HG03354 (cell line): ENCODE results near the gene MACF1.
"Not testable (repeated sequence)": the region's sequence is repeated elsewhere in the genome, so short reads cannot be mapped to it uniquely, and the experiment has no call there.

Source experiments
- ATAC-seq: cut with Tn5 transposase; IDR thresholded peaks from one replicate; pipeline ENCODE4 v1.9.1; 2021; ENCODE audit warnings: mild to moderate bottlenecking; ENCODE audit not compliant: unreplicated experiment, poor library complexity, severe bottlenecking

Gene MACF1

DNA sequence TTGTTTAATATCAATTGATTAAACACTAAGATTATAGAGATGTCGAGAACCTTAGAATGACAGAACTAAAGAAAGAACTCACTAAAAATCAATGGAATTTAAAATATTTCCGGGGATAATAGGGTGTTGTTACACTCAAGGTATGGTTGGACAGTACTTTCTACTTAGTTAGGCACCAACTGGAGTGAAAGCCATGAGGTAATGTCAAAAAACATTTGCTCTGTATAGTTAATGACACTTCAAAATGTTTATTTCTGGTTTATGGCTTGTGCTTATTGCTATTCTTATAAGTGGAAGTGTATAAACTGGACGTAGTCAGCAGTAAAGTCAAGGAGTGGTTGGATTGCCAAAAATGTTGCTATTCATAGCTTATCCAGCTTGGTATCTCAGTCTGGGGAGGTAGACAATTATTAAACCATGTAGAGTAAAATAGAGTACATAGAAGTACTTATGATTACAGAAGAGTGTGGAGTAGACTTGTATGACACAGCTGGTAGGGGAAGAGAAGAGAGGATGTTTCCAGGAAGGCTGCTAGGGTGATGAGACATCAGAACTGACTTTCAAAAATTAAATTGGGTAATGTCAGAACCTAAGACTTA, 230.4 kb downstream of the MACF1 start:
- no peak for ATAC-seq

DNA sequence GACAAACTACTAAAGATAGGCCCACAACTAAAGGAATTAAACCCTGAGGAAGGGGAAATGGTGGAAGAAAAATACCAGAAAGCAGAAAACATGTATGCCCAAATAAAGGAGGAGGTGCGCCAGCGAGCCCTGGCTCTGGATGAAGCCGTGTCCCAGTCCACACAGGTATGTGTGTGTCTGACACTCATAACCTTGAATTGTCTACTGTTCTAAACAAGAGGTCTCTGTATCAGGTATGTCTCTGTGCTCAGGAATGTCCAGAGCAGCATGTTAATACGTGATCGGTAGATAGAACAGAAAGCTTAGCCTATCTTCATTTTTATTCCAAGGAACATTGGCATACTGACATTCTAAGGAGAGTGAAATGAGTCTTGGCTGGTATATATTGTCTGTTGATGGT, 231.1 kb downstream of the MACF1 start:
- ATAC-seq, result no peak

DNA sequence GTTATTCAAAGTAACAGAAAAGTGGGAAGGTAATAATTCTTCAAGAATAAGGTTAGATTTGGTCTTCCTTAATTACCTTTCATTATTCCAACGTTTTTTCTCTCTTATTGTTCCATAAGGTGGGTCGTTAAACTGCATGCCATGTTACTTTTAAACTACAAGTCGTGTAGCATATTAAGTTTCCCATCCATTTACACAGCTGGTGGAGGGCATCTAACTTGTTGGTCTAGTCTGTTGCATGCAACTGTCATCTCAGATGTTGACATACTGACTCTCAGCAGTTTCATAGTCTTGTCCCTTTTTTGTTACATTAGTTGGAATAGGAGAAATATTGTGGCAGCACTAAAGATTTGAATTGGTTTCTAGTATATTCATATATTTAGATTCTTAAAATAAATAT, 232.3 kb downstream of the MACF1 start:
- no peak for ATAC-seq

- no peak for ATAC-seq
Measured at GRCh38 chr1:39438042-39438441, 233.5 kb downstream of the MACF1 start.

DNA sequence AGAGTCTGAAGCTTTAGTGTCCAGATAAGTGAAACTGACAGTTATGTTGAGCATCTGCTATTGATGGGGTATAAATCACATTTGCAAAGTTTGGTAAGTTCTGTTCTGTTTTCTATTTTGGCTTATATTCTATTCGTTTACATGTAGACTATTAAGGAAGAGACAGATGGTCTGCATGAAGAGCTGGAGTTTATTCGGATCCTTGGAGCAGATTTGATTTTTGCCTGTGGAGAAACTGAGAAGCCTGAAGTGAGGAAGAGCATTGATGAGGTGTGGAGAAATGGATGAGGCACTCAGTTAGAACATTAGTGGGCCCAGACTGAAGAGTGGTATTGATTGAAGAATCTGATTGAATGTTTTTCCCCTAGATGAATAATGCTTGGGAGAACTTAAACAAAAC, 236.4 kb downstream of the MACF1 start:
- no peak for ATAC-seq

- no peak for ATAC-seq
Measured at GRCh38 chr1:39441797-39442196, 237.3 kb downstream of the MACF1 start.

DNA sequence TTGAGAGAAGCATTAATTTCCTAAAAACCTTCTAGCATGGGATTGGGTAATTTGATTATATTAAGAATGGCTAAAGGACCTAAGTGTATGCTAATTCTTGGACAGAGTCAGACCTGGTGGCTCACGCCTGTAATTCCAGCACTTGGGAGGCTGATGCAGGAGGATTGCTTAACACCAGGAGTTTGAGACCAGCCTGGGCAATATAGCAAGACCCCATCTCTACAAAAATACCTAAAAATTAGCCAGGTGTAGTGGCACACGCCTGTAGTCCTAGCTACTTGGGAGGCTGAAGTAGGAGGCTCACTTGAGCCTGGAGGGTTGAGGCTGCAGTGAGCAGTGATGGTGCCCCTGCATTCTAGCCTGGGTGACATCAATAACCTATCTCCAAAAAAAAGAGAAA, 241.1 kb downstream of the MACF1 start:
- ATAC-seq, result no peak

DNA sequence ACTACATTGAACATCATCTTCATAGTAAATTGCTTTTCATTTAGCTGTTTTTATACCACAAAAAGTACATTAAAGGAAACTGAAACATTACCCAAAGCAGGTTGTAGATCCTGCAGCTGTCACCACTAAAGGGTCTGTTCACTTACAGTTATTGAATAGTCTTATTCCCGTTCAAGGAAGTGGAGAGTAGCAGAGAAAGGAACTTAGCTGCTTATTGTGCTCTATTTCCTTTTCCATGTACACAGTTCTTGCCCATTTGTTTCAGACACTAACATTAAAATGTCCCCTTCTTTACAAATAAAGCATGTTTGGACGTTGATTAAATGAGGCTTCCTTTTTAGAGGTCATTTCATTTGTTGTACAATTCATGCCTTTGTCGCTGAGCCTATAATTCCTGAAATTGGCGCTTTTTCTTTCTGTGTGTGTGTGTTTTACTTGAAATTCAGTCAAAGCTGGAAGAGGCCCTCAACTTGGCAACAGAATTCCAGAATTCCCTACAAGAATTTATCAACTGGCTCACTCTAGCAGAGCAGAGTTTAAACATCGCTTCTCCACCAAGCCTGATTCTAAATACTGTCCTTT, 242.6 kb downstream of the MACF1 start:
- no peak for ATAC-seq

- not testable (repeated sequence) for ATAC-seq
Measured at GRCh38 chr1:39450041-39450440, 245.5 kb downstream of the MACF1 start.

- ATAC-seq, result no peak
Measured at GRCh38 chr1:39450956-39451606, 246.6 kb downstream of the MACF1 start.

GRCh38 chr1:39452081-39452480, 247.6 kb downstream of the MACF1 start:
- ATAC-seq, result no peak

- no peak for ATAC-seq
Measured at GRCh38 chr1:39452540-39452939, 248.0 kb downstream of the MACF1 start.

DNA sequence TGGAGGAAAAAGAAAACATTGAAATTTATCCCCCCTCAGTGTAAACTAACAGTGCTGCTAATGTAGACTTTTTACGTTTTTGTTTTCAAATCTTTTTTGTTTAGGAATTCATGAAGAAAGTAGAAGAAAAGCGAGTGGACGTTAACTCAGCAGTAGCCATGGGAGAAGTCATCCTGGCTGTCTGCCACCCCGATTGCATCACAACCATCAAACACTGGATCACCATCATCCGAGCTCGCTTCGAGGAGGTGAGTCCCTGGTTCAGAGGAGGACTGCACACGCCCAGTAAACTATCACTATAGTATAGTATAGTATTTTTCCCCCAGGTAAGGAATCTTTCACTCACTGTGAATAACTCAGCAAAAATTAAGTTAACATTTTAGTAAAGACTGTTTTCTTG, 249.1 kb downstream of the MACF1 start:
- no peak for ATAC-seq

DNA sequence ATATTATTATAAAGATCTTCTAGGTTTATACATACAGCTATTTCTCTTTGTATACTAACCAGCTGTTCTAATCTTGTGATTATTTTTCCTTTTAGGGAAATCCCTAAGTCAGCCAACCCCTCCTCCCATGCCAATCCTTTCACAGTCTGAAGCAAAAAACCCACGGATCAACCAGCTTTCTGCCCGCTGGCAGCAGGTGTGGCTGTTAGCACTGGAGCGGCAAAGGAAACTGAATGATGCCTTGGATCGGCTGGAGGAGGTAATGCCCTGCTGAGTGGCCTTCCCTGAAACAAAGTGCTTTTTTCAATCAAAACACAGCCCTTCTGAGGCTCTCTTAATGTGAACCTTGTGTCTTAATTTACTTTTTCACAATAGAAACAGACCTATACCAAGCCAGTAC, 254.5 kb downstream of the MACF1 start:
- ATAC-seq, result no peak

GRCh38 chr1:39462074-39462473, 257.6 kb downstream of the MACF1 start:
- no peak for ATAC-seq

GRCh38 chr1:39466413-39467107, 262.1 kb downstream of the MACF1 start:
- ATAC-seq, result no peak

DNA sequence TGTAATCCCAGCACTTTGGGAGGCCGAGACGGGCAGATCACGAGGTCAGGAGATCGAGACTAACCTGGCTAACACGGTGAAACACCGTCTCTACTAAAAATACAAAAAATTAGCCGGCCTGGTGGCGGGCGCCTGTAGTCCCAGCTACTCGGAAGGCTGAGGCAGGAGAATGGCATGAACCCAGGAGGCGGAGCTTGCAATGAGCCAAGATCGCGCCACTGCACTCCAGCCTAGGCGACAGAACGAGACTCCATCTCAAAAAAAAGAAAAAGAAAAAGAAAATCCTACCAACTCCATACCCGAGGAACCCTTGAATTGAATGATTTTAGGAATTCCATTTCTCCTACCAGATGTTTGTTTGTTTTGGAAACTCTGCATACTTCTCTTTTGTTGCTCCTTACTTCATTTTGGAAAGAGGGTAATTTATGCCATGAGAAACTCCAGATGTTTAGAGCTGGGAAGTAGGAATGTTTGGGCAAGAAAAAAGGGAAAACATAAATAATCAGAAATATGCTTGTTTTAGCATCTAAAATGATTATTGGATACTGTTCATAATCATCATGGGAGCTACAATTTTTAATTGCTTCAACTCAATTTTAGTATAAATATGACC, 262.7 kb downstream of the MACF1 start:
- ATAC-seq, result not testable (repeated sequence)

DNA sequence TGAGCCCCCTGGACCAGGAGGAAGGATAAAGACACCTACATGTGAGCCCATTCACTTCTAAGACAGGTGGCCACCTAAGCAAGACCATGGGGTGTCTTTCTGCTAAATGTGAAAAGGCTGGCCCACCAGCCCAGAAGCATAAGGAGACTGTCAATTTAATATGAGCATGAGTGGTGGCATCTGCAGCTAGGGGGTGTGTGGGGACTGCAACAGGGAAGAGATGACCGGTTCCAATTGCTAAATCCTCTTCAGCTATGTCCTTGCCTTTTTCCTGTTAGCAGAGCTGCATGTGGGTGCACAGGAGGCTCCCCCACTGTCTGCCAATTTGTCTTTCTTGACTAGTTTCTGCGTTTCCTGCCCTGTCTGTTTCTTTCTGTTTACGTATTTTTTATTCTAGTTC, 264.7 kb downstream of the MACF1 start:
- no peak for ATAC-seq

GRCh38 chr1:39470040-39470439, 265.5 kb downstream of the MACF1 start:
- no peak for ATAC-seq

- ATAC-seq, result no peak
Measured at GRCh38 chr1:39472826-39473225, 268.3 kb downstream of the MACF1 start.

DNA sequence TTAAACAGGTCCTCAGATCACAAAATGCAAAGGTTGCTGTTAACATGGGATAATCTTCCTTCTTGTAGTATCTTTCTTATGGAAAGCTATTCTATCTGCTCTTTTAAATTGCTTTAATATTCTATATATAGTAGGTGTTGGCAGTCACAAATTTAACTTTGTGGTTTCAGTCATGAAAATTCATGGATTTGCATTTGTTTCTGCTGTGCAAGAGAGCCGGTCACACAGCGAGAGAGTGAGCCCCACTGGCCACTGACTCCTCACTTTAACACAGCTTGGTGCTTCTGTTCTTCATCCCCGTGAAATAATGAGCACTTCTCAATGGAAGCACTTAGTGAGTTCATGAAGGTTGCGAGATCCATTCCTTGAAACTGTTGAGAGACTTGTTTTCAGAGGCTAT, 268.8 kb downstream of the MACF1 start:
- ATAC-seq, result no peak
